CD4-positive, alpha-beta T cell treated with Interleukin-15 for 4 hours (primary cell): Measurements from ENCODE around the gene FADD.
A peak's percentile ranks its signal among the peaks of the same experiment; 100 is the strongest.

Source experiments
- DNase-seq: peaks from one replicate; pipeline ENCODE4 v3.0.0-alpha.2; 2020; ENCODE audit warnings: low spot score

The FADD gene, protein sequence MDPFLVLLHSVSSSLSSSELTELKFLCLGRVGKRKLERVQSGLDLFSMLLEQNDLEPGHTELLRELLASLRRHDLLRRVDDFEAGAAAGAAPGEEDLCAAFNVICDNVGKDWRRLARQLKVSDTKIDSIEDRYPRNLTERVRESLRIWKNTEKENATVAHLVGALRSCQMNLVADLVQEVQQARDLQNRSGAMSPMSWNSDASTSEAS

DNA sequence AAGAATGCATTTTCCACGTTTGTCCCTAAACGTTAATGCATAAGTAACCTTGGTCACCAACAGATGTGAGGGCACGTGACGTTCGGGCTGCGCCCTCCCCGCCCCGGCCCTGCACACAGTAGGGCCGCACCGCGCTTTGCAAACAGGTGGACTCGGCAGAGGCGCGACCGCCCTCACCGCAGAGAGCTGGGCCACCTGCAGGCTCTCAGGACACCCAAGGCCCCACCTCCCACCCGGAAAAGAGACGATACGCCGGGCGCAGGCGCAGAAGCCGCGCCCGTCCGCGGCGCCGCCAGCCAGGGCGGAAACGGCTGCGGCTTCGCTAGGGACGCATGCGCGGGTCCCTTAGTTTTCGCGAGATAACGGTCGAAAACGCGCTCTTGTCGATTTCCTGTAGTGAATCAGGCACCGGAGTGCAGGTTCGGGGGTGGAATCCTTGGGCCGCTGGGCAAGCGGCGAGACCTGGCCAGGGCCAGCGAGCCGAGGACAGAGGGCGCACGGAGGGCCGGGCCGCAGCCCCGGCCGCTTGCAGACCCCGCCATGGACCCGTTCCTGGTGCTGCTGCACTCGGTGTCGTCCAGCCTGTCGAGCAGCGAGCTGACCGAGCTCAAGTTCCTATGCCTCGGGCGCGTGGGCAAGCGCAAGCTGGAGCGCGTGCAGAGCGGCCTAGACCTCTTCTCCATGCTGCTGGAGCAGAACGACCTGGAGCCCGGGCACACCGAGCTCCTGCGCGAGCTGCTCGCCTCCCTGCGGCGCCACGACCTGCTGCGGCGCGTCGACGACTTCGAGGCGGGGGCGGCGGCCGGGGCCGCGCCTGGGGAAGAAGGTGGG lies at the start of gene FADD:
TSS of gene FADD (plus strand) at position 377 of the 831 bp plus-strand sequence. CDS start at position 541, 164 bp downstream.
- peak; percentile 95 for DNase-seq

DNA sequence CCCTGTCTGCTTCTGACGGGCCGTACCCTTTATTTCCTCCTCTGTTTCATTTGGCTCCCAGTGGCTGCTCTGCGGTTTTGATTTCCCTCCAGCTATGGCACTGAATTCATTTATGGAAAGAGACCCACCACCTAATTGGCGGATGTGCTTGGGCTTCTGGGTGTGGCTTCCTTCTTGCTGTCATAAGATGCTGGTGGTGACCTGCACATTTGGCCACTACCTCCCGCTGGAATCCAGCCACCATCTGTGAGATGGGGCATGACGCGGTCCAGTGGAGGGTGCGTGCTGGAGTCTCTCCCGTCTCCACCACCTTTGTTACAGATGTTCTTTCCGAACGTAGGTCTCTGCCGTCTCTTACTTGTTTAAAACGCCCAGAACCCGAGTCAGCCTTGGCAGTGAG lies 47.7 kb upstream of the FADD start:
- no peak for DNase-seq

DNA sequence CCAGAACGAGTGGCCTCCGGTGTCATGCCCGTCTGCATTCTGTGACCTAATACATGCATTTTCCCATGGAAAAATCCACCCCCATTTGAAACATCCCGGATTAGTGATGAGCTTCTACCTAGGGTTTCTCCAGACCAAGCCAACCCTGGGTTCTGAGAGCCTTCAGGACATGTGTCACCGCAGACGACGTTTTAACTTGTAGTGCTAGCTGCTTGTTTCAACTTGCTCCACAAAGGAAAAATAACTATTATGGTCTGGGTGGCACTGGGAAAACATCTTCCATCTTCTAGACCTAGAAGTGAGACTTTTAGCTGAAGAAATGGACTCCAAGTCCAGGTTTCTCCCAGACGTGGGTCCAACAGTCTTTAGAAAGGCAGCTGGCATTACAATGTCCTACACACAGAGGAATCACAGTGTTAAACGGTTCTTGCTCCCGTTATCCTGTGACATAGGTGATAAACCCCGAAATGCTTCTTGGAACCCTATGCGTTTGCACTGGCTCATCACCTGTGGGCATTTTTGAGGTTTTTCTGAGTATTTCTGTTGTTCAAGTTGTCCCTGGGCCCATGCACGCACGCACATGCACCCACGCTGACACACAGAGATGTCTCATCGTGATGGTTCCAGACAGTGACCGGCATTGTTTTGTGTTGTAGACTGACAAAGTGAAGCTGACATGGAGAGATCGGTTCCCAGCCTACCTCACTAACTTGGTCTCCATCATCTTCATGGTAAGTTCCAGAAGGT lies 46.6 kb upstream of the FADD start:
- no peak for DNase-seq

DNA sequence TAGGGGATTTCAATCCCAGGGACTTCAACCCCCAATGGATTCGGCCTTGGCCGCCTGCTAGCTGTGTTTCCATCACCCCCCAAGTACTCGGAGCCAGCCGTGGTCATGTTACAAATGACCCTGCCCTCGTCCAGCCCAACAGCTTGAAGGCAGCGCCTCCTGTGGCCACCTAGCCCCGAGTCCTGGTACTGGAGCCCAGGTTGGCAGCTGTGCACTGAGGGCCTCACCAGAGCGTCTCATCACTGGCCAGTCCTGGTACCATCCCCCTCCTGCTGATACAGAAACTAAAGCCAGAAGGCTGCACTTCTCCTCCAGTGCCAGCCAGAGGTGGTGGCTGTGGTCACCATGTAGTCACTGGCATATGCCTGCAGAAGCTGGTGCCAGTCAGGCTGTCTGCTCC lies 44.9 kb upstream of the FADD start:
- no peak for DNase-seq

DNA sequence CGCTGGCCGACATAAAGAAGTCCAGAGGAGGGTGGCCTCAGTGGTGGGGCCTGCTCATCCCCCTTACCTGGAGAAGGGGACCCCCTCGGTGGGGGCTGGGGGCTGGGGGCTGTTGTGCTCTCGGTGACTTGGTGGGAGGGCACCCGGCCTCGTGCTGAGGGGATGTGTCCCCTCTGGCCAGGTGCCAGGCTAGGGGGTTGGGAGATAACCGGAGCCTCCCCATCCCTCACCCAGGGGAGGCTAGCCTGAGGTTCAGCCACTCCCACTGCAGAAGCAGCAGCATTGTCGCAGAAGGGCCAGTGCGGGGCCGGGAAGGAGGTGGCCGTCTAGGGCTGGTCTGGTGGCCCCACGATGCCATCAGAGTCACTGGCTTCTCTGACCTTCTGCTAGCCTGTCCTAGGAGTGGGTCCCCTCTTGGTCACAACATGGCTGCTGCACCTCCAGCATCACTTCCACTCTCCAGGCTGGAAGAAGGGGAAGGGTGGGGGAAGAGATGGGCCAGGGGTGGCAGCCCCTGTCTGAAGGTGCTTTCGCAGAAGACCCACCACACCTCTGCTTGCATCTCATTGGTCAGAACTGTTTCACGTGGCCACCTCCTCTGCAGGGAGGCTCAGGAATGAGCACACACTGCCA lies 44.2 kb upstream of the FADD start:
- no peak for DNase-seq

DNA sequence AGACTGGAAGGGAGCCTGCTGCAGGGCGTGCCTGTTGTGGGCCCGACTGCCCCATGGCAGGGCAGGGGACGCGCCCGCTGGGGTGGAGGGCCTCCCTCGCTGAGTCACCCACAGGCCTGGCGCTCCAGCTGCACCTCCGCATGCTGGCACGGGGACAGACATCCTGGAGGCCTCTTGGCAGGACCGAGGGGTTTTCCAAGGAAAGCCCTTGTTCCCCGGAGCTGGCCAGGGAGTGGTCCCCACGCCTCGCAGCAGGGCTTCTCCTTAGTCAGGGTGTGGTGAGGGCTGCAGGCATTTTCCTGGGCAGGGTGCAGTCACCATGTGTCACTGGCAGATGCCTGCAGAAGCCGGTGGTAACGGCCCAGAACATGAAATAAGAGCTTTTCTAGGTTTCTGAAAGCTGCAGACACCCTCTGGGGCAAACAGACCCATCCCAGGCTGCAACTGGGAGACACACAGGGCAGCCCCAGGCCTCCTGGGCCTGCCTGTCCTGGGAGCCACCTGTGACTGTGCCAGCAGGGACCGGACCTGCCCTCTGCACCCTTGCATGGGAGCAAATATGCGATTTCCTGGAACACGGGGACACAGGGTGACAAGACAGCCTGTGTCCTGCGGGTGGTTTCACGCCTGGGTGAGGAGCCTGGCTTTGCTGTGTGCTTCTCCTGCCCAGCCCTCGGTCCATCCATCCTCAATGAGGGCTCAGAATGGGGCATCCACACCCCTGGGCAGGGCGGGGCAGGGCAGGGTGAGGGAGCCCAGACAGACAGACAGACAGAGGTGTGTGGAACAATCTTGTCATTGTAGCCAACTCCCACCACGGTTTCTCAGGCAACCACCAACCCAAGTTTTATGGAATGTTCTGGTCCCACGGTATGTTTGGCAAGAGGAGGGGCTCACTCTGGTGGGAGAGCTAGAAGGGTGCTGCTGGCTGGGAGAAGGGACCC lies 43.2 kb upstream of the FADD start:
- no peak for DNase-seq

DNA sequence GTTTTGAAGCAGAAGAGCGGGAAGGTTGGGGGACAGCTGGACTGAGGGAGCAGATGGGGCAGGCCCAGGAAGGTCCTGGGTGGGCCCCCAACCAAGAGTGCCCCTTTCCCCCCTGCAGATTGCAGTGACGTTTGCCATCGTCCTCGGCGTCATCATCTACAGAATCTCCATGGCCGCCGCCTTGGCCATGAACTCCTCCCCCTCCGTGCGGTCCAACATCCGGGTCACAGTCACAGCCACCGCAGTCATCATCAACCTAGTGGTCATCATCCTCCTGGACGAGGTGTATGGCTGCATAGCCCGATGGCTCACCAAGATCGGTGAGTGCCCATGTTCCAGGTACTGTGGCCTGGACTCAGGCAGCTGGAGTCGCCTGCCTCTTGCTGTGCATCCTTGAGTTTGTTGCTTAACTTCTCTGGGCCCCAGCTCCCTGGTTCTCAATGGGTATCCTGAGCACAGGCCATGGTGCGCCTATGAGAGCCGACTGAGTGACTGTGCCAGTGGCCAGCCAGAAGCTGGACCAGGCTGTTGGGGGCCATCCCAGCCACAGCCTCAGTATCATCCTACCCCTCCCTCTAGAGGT lies 42.0 kb upstream of the FADD start:
- DNase-seq, result no peak

DNA sequence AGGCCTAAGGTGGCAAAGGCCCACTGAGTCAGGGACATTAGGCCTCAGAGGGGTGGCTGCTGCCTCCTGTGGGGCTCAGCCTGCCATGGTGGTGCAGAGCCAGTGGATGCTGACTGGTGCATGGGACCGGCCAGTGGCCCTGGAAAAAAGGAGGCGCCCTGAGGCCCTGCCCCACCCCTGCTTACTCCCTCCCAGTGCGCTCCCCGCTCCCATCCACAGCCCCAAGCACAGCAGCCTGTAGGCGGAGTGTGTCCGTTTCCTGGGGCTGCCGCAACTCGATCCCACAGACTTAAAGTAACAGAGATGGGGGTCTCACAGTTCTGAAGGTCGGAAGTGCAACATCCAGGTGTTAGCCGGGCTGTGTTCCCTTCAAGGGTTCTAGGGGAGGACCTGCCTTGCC lies 38.4 kb upstream of the FADD start:
- no peak for DNase-seq

DNA sequence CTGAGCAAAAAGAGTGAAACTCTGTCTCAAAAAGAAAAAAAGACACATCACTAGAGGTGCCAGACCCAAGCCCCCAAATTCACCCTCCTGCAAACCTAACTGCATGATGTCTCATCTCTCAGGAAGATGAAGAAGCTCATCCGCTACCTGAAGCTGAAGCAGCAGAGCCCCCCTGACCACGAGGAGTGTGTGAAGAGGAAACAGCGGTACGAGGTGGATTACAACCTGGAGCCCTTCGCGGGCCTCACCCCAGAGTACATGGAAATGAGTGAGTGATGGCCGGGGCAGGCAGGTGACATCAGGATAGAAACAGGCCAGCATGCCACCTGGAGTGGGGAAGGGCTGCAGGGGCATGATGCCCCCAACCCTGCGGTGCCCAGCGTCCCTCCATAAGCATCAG lies 36.0 kb upstream of the FADD start:
- DNase-seq, result no peak

DNA sequence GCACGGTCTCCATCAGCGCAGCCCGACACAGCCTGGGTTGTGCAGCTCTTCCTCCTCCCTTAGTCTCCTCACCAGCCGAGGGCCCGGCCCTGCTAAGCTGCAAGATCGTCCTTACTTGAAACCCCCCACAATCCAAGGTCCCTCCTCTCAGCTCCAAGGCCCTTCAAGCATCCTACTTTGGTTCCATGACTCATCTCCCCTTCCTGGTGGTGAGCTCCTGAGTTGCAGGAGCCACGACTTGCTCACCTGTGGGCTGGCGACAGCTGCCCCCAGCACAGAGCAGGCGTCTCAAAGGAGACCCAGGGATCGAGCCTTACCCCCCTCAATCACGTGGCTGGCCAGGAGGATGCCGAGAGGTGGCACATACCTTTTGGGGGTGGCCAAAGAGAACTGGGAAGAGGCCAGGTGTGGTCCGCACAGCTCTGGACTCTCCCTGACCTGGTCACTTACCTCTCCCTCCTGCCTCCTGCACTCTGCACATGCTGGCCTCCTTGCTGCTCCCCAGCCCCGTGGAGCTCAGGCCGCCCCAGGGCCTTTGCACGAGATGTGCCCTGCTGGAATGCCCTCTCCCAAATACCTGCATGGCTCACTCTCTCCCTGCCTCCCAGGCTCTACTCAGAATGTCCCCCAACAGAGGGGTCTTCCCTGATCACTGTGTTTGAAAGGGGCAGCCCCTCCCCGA lies 35.2 kb upstream of the FADD start:
- no peak for DNase-seq

DNA sequence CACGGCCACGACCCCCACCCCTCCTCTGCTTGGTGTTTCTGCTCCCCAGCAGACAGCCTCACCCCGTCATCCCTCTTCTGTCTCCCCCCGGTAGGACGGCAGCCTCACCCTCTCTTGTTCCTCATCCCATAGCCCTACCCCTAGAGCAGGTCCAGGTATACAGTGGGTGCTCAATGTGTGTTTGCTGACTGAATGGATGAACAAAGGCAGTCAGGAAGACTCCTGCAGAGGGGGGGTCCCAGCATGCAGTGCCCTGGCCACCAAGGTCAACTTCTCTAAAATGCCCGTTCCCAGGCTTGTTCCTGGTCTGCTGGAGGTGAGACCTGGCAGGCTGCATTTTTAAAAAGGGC lies 34.7 kb upstream of the FADD start:
- no peak for DNase-seq

DNA sequence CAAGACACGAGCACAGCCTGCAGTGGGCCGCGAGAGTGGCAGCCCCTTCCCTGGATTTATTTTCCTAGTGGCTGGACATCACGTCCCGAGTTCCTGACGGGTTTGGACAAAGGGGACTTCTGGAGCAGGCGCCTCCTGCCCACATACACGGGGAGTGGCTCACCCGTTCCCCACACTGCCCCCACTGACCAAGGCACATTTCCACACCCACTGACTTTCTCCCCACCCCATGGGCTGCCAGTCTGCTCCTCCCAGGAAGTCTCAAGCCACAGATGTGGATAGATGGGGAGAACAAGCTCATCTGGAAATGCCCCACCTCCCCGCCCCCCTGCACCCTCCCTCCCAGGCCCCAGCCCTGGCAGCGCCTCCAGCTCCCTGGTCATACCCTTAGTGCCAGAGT lies 34.0 kb upstream of the FADD start:
- no peak for DNase-seq

DNA sequence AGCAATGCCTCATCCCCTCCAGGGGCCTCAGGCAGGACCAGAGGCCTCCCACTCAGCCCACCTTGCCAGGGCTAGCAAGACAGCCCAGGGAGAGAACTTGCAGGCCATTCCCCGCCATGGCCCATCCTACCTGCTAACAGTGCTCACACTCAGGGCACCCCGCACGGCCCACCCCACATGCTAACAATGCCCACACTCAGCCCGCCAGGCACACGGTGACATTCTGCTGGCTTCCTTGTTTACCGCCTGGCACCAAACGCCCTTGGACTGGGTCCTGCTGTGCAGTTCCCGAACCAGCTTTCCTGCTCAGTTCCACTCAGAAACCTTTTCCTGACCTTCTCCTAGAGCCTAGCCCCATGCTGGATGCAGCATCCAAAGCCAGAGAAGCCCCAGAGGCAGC lies 33.5 kb upstream of the FADD start:
- no peak for DNase-seq

DNA sequence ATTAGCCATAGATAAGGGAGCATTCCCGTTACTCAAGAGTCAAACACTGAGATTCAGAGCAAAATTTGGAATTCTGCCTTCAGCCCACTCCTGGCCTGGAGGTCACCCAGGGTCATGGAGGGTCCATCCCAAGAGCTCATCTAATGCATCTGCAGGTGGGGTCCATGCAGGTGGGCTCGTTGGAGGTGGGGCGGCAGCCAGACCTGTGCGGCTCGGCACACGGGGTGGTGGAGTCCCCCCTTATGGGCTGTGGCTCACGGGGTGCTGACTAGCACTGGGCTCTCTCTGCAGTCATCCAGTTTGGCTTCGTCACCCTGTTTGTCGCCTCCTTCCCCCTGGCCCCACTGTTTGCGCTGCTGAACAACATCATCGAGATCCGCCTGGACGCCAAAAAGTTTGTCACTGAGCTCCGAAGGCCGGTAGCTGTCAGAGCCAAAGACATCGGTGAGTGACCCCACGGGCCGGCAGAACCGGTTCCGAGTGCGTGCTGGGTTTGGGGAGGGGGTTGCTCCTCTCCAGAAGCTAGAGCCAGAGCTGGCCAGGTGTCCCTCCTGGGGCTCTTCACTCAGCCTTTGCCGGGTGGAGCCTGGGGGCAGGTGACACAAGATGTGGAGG lies 32.4 kb upstream of the FADD start:
- no peak for DNase-seq

DNA sequence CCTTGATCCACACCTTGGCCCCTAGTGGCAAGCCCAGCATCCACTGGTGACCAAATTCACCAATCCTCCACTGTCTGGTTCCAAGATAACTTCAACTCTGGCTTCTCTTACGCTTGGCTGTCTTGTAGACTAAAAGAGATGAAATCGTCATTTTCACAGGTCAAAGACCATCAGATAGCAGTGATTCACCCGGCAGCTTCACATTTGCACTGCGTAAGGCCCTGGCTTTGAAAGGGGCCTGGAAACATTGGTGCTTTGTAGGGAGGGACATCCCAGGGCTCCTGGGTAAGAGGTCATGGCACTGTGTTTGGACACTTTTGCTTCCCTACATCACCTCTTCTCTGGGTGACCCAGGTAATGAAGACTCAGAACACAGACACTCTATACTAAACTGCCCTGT lies 30.1 kb upstream of the FADD start:
- DNase-seq, result no peak

DNA sequence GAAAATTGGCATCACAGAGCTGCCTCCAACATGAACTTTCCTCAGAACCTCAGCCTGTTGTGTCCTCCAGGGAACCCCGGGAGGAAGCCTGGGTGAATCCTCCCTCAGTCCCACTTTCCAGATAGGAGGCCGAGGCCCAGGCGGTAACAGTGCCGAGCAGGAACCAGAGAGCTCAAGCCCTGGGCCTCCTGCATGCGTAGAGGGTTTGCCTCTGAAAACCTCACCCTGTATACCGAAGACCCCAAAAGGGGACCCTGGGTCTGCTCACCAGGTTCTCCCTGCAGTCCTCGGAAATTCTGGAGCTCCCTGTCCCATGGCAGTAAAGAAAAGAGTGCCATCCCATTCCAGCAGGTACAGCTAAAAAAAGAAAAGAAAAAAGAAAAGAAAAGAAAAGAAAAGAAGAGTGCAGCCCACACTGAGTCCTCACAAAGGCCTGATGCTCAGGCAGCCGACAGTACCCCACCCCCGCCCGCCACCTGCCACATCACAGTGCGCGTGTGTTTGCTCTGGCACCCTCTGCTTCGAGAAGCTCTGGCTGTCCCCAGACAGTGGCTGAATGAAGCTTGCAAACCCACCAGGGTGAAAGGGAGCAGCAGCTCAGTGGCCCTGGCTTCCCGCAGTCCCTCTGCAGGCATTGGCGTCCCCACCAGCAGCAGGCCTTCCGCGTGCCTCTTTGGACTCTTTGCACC lies 28.4 kb upstream of the FADD start:
- no peak for DNase-seq

DNA sequence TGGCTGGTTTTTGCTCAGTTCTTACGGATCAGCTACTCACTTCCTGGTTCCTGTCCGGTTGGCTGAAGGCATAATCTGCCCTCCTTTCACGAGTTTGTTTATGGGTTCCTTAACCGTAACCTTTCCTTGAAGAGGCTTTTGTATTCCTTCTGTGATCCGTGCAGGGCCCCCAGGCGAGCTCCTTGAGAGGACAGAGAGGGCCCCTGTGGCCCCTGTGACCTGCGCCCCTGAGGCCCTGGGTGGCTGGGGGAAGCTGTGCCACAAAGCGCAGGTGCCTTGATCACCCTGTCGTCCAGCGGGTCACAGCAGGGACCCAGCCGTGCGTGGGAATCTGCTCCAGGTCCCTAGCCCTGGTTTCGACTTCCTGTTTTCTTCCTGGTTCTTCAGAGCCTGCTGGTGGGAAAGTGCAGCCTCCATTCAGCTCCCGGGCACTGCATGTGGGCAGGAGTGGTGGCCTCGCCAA lies 27.8 kb upstream of the FADD start:
- DNase-seq, result no peak

DNA sequence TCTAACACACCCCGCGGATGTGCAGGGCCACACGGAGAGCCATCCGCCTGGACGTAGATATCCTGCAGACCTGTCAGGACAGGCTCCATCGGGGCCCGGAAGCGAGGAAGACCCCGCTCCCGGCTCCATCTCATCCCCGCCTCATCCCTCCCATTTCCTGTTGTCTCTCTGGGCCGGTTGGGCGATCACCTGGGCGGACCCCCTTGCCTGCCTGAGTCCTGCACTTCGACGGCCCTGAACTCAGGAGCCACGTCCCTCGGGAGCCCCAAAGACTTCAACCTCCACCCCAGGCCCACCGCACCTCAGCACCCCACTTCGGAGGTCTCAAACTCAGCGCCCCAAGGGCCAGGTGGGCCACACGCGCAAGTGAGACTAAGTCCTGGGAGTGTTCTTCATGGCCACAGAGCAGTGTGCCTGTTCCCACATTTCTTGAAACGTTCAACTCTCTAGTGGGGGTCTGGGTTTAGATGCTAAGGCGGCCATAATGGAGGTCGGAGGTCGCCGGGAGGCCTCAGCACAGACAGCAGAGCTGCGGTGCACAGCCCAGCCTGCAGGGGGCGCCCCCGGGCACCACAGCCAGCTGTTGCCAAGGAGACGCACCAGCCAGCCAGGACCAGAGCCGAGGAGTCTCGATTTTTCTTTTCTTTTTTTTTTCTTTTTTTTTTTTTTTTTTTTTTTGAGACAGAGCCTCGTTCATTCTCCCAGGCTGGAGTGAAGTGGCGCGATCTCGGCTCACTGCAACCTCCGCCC lies 26.0 kb upstream of the FADD start:
- peak; percentile 17 for DNase-seq

DNA sequence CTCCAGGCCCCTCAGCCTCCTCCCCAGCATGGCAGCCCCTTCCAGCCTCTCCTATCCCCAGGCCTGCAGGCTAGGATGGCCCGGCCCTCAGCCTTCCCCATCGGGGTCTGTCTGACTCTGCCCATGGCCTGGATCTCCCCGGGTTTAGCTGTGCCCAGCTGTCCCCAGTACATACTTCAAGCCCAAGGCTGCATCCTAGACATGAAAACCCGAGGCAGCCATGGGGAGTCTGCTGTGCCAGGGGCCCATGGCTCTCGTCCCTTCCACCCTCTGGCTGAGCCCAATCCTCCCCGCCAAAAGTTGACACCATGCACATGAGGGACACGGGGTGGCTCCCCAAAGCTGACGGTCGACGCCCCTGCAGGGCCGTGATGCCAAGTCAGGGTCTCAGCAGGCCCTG lies 22.2 kb upstream of the FADD start:
- DNase-seq, result no peak
